Measurements from ENCODE around the gene GLI2.

GRCh38 chr2:120762341-120763061, 26.8 kb downstream of the GLI2 start:
- TF ChIP-seq CTCF (IDR thresholded peaks at IDR 0.05) (no peak), TCF7L2 (IDR thresholded peaks at IDR 0.05; ENCODE audit: low read depth, low read length) (no peak), POLR2AphosphoS5 (IDR thresholded peaks at IDR 0.05; ENCODE audit: low read depth, low read length) (no peak), SIN3A (IDR thresholded peaks at IDR 0.05; ENCODE audit: borderline replicate concordance, insufficient read depth, low read depth, low read length) (no peak), REST (IDR thresholded peaks at IDR 0.05; ENCODE audit: insufficient read depth in 1 of 2, low read depth in 2 of 2, low read length in 1 of 2) (no peak)
